Kidney (tissue), 14 donors: ENCODE data around the gene MIPEP. TPM values are rescaled to one million over a fixed set of nuclear protein-coding genes. Genes with fewer than 3 reads are reported as not detected.

ENCODE experiments used
- DNase-seq, 5 donors: peaks; one replicate each; pipeline ENCODE4 v3.0.0-alpha.2; 2013 to 2020
- FAIRE-seq: peaks from 2 replicates; lab custom pipeline; 2012; peaks lifted over from hg19 to GRCh38; lab: Jason Lieb, UNC
- H3K27ac ChIP-seq, 2 donors: one replicate each; pipeline ENCODE4 v1.7.0; 2013; ENCODE audit warnings: low read depth in 2 of 2, low read length in 2 of 2, inconsistent platforms in 1 of 2
- H3K27me3 ChIP-seq: one replicate; pipeline ENCODE4 v1.7.1; 2013; ENCODE audit warnings: low read length, inconsistent platforms; ENCODE audit not compliant: control insufficient read depth, insufficient read depth
- H3K36me3 ChIP-seq, 3 donors: one replicate each; pipeline versions ENCODE4 v1.7.0 to v1.7.1; 2013; ENCODE audit warnings: low read length in 3 of 3, control low read depth in 1 of 3, inconsistent platforms in 1 of 3; ENCODE audit not compliant: insufficient read depth in 3 of 3, control insufficient read depth in 2 of 3
- H3K4me1 ChIP-seq, 3 donors: one replicate each; pipeline versions ENCODE4 v1.7.0 to v1.7.1; 2013; ENCODE audit warnings: low read length in 3 of 3, inconsistent platforms in 1 of 3, low read depth in 1 of 3; ENCODE audit not compliant: control insufficient read depth in 2 of 3, insufficient read depth in 2 of 3
- H3K4me3 ChIP-seq, 3 donors: one replicate each; pipeline versions ENCODE4 v1.7.0 to v1.8.1; 2013; ENCODE audit warnings: low read length in 3 of 3, control low read depth in 1 of 3, inconsistent platforms in 1 of 3
- H3K9ac ChIP-seq, 3 donors: one replicate each; pipeline versions ENCODE4 v1.7.0 to v1.7.1; 2013; ENCODE audit warnings: low read length in 3 of 3, control low read depth in 1 of 3, inconsistent platforms in 1 of 3
- H3K9me3 ChIP-seq, 3 donors: one replicate each; pipeline versions ENCODE4 v1.7.0 to v1.7.1; 2013; ENCODE audit warnings: low read length in 3 of 3, control low read depth in 1 of 3, inconsistent platforms in 1 of 3; ENCODE audit not compliant: control insufficient read depth in 2 of 3, insufficient read depth in 1 of 3
- CTCF ChIP-seq: IDR thresholded peaks from 3 replicates; pipeline ENCODE4 v1.5.1; 2012; ENCODE audit warnings: mild to moderate bottlenecking, moderate library complexity, borderline replicate concordance; ENCODE audit not compliant: insufficient read depth; ENCODE audit errors: extremely low read depth
- intact Hi-C: fragments of 100-400 bp; cut with DNase I; formaldehyde crosslinking; loops from one replicate; pipeline ENCODE4 v1.11.1; 2022
- polyA plus RNA-seq: library from polyadenylated mRNA; stranded (reverse); fragments of 350-450 nt; fragmentation: Illumina TruSeq; extraction: RNeasy Lipid Tissue Mini Kit (QIAGEN cat#74804); gene quantifications from one replicate; pipeline ENCODE4 v1.2.3, GENCODE V29; 2014; ENCODE audit warnings: low read depth, low replicate concordance; ENCODE audit not compliant: insufficient read depth
- total RNA-seq: library from RNA; stranded (reverse); fragmentation: NEBNext Ultra II Directional; extraction: Animal tissue kit (Norgen Biotek cat#: 25700); gene quantifications from one replicate; pipeline ENCODE4 v1.2.1, GENCODE V29; 2021
- donor health status: control.
- donor health status: control.
- donor health status: control.
- donor health status: control.
- donor health status: control.
- donor health status: DM: yes; HTN: yes; CAD: no.
- donor health status: Normal renal cell carcinoma (clear cell type).

The MIPEP gene
- total and polyA plus RNA-seq, 2 donors from 2014 or later, result 29.1 to 46.8 TPM

DNA sequence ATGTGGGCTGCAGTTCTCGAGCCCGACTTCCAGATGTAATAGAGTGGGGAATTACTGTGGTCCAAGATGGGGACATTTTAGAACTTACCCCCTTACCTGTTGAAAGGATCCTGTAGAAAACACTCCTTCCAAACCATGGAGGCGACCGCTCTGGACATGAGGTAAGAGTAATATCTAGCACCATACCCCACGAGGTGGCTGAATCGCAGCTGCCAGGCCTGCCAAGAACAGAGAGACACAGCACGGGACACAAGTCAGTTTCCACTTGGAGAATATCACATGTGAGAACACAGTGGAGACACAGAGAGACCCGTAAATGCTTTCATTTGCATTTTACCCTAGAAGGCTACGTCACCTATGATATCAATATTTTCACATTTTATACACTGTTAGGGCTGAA, 129.2 kb downstream of the MIPEP start:
- peaks cover 0 to 3% (median 0%) of the 10 kb centered on the region in 3 donors for H3K4me1 ChIP-seq
- no peak for FAIRE-seq

GRCh38 chr13:23758798-23759527, 130.2 kb downstream of the MIPEP start:
- Histone ChIP-seq H3K27me3 (no peaks in the 10 kb centered on the region), H3K9me3 (no peaks in the 10 kb centered on the region), H3K4me1 (peaks cover 0 to 3% (median 0%) of the 10 kb centered on the region in 3 donors), H3K4me3 (no peak overlapping the region), H3K9ac (no peak overlapping the region), H3K36me3 (peaks cover 0 to 4% (median 0%) of the 10 kb centered on the region in 3 donors), H3K27ac (no peak overlapping the region)
- no peak for DNase-seq
- TF ChIP-seq CTCF, result no peak
- intact Hi-C loops, result no loop called here
- no peak for FAIRE-seq

More for the DNA sequence above, 129.2 kb downstream of the MIPEP start:
- no peak overlapping the region for H3K27ac ChIP-seq
- H3K9ac ChIP-seq, result no peak overlapping the region
- H3K4me3 ChIP-seq, result no peak overlapping the region
- DNase-seq, result no peak
- no peak for TF ChIP-seq CTCF
- intact Hi-C loops, result no loop called here
- H3K9me3 ChIP-seq, result no peaks in the 10 kb centered on the region
- H3K27me3 ChIP-seq, result no peaks in the 10 kb centered on the region
- H3K36me3 ChIP-seq, result peaks cover 0 to 3% (median 0%) of the 10 kb centered on the region in 3 donors

DNA sequence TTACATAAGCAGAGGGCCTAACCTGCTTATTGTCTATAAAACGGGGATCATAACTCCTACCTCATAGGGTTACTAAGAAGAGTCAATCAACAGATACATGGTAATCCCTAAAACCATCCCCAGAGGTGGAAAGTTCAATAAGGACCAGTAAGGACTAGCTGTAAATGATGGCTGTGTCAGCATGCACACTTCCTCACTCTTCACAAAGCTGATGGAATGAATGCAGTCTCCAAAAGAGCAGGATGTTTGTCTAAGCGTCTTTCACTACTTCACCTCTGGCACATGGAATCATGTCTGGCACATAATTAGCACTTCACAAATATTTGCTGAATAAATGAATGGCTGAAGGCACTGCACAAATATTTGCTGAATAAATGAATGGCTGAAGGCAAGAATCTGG, 134.2 kb downstream of the MIPEP start:
- peaks cover 0 to 3% (median 0%) of the 10 kb centered on the region in 3 donors for H3K4me1 ChIP-seq
- TF ChIP-seq CTCF, result no peak
- peaks cover 0 to 6% (median 3%) of the 10 kb centered on the region in 3 donors for H3K36me3 ChIP-seq
- no peaks in the 10 kb centered on the region for H3K27me3 ChIP-seq
- no peak overlapping the region for H3K27ac ChIP-seq
- H3K9ac ChIP-seq, result no peak overlapping the region
- FAIRE-seq (no peak), DNase-seq (no peak)
- intact Hi-C loops, result no loop called here
- H3K9me3 ChIP-seq, result no peaks in the 10 kb centered on the region
- H3K4me3 ChIP-seq, result no peak overlapping the region
